K562 (cell line): ENCODE results near the gene GOLGA2. TPM values are rescaled to one million over a fixed set of nuclear protein-coding genes. Genes with fewer than 3 reads are reported as not detected.
A peak's percentile ranks its signal among the peaks of the same experiment; 100 is the strongest.

Experiments used
- ARNT ChIP-seq, 2 experiments: fragments of 450-650 bp; IDR thresholded peaks; 2 replicates each; pipeline ENCODE4 v1.6.1; 2016; ENCODE audit warnings: mild to moderate bottlenecking in 1 of 2
- CBX1 ChIP-seq: sonication (generic); IDR thresholded peaks from 2 replicates; pipeline ENCODE4 v1.6.1; 2016; ENCODE audit warnings: antibody characterized with exemption, low read depth, mild to moderate bottlenecking
- EGR1 ChIP-seq: fragments of 450-650 bp; conservative IDR thresholded peaks from 2 replicates; pipeline ENCODE4 v1.6.1; 2017; ENCODE audit warnings: mild to moderate bottlenecking
- IFI16 ChIP-seq: fragments of 250-450 bp; sonication (Bioruptor Pico); IDR thresholded peaks from 2 replicates; pipeline ENCODE4 v2.1.2; 2022; ENCODE audit warnings: mild to moderate bottlenecking, inconsistent platforms
- MCM7 ChIP-seq, 2 experiments: fragments of 450-650 bp; IDR thresholded peaks; 2 replicates each; pipeline ENCODE4 v1.6.1; 2016 to 2018
- POLR2AphosphoS2 ChIP-seq: IDR thresholded peaks from 2 replicates; pipeline ENCODE4 v1.6.1; 2012; ENCODE audit warnings: low read length, improper control_type of control experiment
- POLR2H ChIP-seq: IDR thresholded peaks from 2 replicates; pipeline ENCODE4 v1.6.1; 2016; ENCODE audit warnings: missing genetic modification characterization, low read depth, mild to moderate bottlenecking, control low read depth, missing compliant biosample characterization, moderate library complexity
- RBM25 ChIP-seq: fragments of 200-400 bp; formaldehyde crosslinking; IDR thresholded peaks from 2 replicates; pipeline ENCODE4 v1.6.1; 2018; ENCODE audit warnings: low read length, low read depth, moderate library complexity; ENCODE audit not compliant: severe bottlenecking
- SRSF3 ChIP-seq: fragments of 200-400 bp; formaldehyde crosslinking; IDR thresholded peaks from 2 replicates; pipeline ENCODE4 v1.6.1; 2016; ENCODE audit warnings: mild to moderate bottlenecking, low read length, moderate library complexity; ENCODE audit not compliant: insufficient read depth
- UBTF ChIP-seq, 2 experiments: IDR thresholded peaks; 2 replicates each; pipeline ENCODE4 v1.6.1; 2012; ENCODE audit warnings: improper control_type of control experiment in 2 of 2, low read depth in 2 of 2, low read length in 2 of 2, borderline replicate concordance in 1 of 2
- ZBTB43 ChIP-seq: sonication (generic); formaldehyde crosslinking; IDR thresholded peaks from 2 replicates; pipeline ENCODE4 v1.8.0; 2023; ENCODE audit warnings: mild to moderate bottlenecking, missing genetic modification reagents
- ZC3H8 ChIP-seq: fragments of 450-650 bp; IDR thresholded peaks from 2 replicates; pipeline ENCODE4 v1.6.1; 2017
- ZMIZ1 ChIP-seq, 2 experiments: fragments of 150-350 bp in 1 of 2; IDR thresholded peaks; 2 replicates each; pipeline ENCODE4 v1.6.1; 2012 to 2016; ENCODE audit warnings: low read depth in 2 of 2, low read length in 2 of 2, mild to moderate bottlenecking in 1 of 2, moderate library complexity in 1 of 2
- ZNF197 ChIP-seq: fragments of 200-800 bp; sonication (Bioruptor generic); IDR thresholded peaks from 2 replicates; pipeline ENCODE4 v1.6.1; 2016; ENCODE audit warnings: low read depth, missing genetic modification characterization, missing compliant biosample characterization
- ZNF217 ChIP-seq: sonication (generic); formaldehyde crosslinking; IDR thresholded peaks from 2 replicates; pipeline ENCODE4 v1.8.0; 2022; ENCODE audit warnings: mild to moderate bottlenecking, missing genetic modification reagents
- ZNF280B ChIP-seq: fragments of 250-450 bp; sonication (Bioruptor Pico); IDR thresholded peaks from 2 replicates; pipeline ENCODE4 v1.5.1; 2021; ENCODE audit warnings: mild to moderate bottlenecking
- ZNF830 ChIP-seq: fragments of 250-450 bp; sonication (Bioruptor Pico); IDR thresholded peaks from 2 replicates; pipeline ENCODE4 v1.5.0; 2021; ENCODE audit warnings: mild to moderate bottlenecking
- ZZZ3 ChIP-seq: fragments of 450-650 bp; IDR thresholded peaks from 2 replicates; pipeline ENCODE4 v1.6.1; 2016; ENCODE audit warnings: antibody characterized with exemption, mild to moderate bottlenecking, moderate library complexity
- polyA plus RNA-seq, 8 experiments: library from polyadenylated mRNA; depleted of rRNA in 4 of 8; stranded (reverse) in 5 of 8; unstranded in 3 of 8; fragments of >200 nt; fragmentation: Nextera tagmentation in 2 of 8; fragmentation: Illumina TruSeq in 1 of 8; extraction: Ambion mirVana in 2 of 8; extraction: Trizol in 1 of 8; gene quantifications; 2 replicates each; pipeline versions ENCODE4 v1.2.1 to v1.2.3, GENCODE V29; 2011 to 2014; ENCODE audit warnings: inconsistent platforms in 1 of 8, missing spikeins in 1 of 8
- total RNA-seq, 7 experiments: library from RNA; depleted of rRNA in 6 of 7; stranded (reverse); fragments of >200 nt in 6 of 7; fragmentation: Illumina TruSeq in 2 of 7; extraction: Trizol in 2 of 7; gene quantifications; 2 replicates each; pipeline versions ENCODE4 v1.2.1 to v1.2.3, GENCODE V29; 2011 to 2021; ENCODE audit warnings: low replicate concordance in 1 of 7

GOLGA2 gene
- total and polyA plus RNA-seq, 9 of the 15 experiments (the other 6 are each of a cell fraction or from before 2014, with no cell fraction given) = 15.7 to 138 (median 76.0) TPM

GRCh38 chr9:128298535-128299482 is 23.0 kb upstream of the GOLGA2 start (continued):
- TF ChIP-seq ZNF217 (CRISPR knock-in tag) (no peak), ZNF197 (no peak), ZC3H8 (no peak), ZNF830 (CRISPR knock-in tag) (no peak), RBM25 (peak; percentile 90), UBTF (IDR thresholded peaks at IDR 0.05; ENCODE audit: borderline replicate concordance in 1 of 2, low read depth in 2 of 2, low read length in 2 of 2) (no peak), EGR1 (no peak), ZNF280B (CRISPR knock-in tag) (no peak), CBX1 (no peak), ARNT (IDR thresholded peaks at IDR 0.05) (no peak), POLR2AphosphoS2 (no peak), SRSF3 (no peak), IFI16 (CRISPR knock-in tag) (0 out of 2 replicates have a peak, but pooled peaks have one; percentile 1), MCM7 (IDR thresholded peaks at IDR 0.05) (no peak), POLR2H (tag) (no peak), ZBTB43 (CRISPR knock-in tag) (no peak), ZZZ3 (no peak), ZMIZ1 (IDR thresholded peaks at IDR 0.05; ENCODE audit: low read depth in 2 of 2, low read length in 2 of 2) (peak in 1 of 2 experiments; percentile 81; a peak in 2 of 4 replicates)
